Astrocyte of the hippocampus (primary cell): ENCODE data around the gene GRAMD1A.
A peak's percentile ranks its signal among the peaks of the same experiment; 100 is the strongest.
"Not testable (repeated sequence)": the region's sequence is repeated elsewhere in the genome, so short reads cannot be mapped to it uniquely, and the experiment has no call there.

Experiments
- DNase-seq: peaks from one replicate; pipeline ENCODE4 v3.0.0; 2011; ENCODE audit warnings: low read depth, low spot score

The GRAMD1A gene

DNA sequence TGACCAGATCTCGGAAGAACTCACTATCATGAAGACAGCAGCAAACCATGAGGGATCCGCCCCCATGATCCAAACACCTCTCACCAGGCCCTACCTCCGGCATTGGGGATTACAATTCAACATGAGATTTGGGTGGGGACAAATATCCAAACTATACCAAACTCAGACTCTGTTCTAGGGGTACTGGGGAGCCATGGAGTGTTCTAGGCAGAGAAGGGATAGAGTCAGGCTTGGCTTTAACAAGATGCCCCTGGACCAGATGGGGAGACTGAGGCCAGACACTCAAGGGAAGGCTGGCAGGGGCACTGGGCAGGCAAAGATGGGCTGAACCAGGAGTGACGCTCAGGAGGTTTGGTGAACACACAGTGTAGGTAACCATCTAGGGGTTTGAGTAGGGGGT, 18.3 kb downstream of the GRAMD1A start:
- no peak for DNase-seq

DNA sequence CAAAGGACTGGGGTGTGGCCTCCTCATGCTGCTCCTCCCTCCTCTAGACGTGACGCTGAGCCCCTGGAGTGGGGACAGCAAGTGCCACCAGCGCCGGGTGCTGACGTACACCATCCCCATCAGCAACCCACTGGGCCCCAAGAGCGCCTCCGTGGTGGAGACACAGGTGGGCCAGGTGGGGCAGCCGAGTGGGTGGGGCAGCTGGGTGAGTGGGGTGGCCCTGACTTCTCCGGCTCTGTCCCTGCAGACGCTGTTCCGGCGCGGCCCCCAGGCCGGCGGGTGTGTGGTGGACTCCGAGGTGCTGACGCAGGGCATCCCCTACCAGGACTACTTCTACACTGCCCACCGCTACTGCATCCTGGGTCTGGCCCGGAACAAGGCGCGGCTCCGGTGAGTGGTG, 19.0 kb downstream of the GRAMD1A start:
- DNase-seq = no peak

DNA sequence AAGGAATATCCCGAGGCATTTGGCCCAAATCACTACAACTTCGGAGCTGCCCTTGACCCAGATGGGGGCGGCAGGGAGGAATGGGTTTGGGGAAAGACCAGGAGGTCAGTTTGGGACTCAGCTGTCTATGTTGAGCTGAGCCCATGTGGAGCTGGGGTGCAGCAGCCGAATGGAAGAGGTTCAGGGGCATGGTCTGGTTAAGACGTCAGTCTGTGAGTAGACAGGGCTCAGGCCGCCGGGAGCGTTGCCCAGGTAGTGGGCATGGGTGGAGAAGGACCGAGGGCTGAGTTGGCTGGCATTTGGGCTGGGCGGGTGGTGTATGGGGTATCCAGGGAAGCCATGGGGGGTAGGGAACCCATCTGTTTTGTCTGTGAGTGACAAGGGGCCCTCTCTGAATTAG, 20.9 kb downstream of the GRAMD1A start:
- DNase-seq = no peak

DNA sequence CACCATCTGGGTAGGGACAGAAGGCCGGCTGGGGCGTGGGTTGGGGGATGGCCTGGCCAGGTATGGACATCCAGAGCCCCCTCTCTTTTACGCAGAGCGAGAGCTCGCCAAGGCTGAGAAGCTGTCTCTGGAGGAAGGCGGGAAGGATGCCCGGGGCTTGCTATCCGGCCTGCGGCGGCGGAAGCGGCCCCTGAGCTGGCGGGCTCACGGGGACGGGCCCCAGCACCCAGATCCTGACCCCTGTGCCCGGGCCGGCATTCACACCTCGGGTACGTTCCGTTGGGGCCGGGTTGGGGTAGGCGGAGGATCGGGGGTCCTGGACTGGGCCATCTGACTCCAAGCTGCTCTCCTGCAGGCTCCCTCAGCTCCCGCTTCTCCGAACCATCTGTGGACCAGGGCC, 21.5 kb downstream of the GRAMD1A start:
- DNase-seq = no peak

DNA sequence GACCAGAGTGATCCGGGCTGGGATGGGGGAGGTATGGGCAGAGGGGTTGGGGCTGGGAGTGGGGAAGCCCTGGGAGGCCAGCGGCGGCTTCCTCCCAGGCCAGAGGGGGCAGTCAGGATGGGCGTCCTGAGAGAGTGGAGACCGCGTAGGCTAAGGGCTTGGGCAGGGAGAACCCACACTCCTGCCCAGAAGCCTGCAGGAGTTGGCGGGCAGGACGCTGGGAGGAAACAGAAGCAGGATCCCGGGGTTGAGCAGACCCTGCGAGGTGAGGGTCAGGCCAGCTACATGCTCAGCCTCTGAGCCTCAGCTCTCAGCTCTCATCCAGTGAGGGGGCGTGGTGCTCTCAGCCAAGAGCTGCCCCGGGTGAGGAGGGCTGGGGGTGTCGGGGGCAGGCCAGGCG, 22.3 kb downstream of the GRAMD1A start:
- no peak for DNase-seq

DNA sequence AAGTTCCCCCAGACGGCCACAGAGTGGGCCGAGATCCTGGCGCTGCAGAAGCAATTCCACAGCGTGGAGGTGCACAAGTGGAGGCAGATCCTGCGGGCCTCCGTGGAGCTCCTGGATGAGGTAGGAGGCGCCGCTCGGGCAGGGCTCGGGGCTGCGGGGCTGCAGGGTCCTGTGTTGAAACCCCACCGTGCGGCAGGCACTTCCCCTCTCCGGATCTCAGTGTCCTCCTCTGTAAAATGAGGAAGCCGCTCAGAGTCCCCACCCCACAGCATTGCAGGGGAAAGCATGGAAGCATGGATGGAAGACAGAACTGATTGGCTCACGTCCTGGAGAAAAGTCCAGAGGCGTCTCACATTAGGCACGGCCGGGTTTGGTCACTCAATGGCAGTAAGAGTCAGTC, 23.3 kb downstream of the GRAMD1A start:
- no peak for DNase-seq

DNA sequence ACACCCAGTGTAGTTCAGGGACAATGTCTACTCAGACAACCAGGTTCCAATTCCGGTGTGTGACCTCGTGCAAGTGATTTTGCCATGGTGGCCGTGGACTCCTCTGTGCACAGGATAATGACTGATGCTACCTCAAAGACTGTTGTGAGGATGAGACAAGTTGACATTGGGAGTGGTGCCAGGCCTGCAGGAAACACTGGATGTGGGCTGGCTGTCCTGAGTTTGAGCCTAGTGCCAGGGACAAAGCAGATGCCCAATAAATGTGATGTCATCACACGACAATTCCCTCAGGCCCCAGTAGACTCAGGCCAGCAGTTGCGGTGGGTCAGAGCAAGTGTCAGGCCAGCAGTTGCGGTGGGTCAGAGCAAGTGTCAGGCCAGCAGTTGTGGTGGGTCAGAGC, 24.0 kb downstream of the GRAMD1A start:
- DNase-seq = no peak

DNA sequence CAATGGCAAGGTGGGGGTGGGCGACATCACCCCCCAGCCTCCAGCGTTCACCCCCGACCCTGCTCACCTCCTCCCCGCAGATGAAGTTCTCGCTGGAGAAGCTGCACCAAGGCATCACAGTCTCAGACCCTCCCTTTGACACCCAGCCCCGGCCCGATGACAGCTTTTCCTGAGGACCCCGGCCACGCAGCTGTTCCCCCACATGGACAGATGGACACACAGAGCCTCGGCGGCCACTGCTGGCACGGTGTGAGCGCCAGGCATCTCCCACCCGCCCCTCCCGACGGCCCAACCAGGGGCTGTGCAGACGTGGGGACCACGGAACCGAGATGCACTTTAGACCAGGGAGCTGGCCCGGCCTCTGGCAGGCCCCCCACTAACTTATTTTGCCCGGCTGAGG, 25.8 kb downstream of the GRAMD1A start:
- no peak for DNase-seq

DNA sequence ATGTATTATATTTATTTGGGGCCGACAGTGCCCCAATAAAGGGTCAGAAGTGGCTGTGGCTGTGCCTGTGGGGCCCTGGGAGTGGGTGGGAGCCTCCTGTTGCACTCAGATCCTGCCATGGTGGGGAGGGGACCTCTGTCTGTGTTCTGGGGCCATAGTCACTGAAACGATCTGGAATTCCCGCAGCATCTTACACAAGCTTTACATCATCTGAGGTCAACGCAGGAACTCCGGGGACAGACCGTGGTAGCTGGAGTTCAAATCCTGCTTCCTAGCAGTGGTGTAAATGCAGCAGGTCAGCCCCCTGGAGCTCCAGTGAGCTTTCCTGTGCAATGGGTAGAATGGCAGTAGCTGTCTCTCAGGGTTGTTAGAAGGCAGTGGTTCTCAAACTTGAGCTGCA, 26.3 kb downstream of the GRAMD1A start:
- no peak for DNase-seq

DNA sequence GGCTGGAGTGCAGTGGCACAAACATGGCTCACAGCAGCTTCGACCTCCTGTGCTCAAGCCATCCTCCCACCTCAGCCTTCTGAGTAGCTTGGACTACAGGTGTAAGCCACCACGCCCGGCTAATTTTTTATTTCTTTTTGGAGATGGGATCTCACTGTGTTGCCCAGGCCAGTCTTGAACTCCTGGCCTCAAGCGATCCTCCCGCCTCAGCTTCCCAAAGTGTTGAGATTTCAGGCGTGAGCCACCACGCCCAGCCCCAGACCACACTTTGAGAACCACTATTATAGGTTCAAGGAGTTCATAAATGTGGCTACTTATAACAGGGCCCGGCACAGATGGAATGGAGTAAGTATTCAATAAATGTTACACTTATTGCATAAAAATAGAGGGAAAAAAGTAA, 26.9 kb downstream of the GRAMD1A start:
- no peak for DNase-seq

DNA sequence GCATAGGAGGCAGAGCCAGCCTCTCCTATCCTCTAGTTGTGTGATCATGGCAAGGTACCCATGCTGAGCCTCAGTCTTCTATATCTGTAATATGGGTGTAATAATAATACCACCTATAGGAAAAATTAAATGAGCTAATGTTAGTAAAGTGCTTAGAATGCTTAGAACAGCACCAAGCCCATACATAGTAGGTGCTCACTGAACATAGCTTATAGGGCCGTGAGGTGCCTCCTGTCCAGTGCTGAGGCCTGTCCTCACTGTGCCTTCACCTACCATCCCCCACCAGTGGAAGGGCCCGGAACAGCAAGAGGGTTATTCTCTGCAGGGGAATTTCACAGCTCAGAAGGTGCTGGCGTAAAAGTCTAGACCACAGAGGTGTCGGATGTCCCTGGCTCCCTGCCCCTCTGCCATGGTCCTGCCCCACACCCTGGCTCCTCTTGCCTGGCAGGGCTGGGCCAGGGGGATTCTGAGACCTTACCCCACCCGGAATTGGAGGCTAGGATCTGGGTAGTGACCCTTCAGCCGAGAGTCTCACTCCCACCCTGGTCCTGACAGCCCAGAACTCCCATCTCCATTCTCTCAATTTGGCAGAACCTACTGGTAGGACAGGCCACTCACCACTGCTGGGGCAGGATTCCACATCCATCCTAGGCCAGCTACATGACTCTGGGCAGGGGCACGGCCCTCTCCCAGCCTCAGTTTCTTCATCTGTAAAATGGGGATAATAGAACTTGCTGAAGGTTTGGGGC, 27.9 kb downstream of the GRAMD1A start:
- peak; percentile 78 for DNase-seq

DNA sequence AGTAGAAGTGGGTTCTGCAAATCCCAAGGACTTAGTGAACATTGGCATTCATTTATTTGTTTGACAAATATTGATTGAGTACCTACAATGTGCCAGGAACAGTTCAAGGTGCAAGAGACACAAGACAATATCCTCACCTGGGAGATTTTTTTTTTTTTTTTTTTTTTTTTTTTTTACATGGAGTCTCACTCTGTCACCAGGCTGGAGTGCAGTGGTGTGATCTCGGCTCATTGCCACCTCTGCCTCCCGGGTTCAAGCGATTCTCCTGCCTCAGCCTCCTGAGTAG, 28.4 kb downstream of the GRAMD1A start:
- not testable (repeated sequence) for DNase-seq

DNA sequence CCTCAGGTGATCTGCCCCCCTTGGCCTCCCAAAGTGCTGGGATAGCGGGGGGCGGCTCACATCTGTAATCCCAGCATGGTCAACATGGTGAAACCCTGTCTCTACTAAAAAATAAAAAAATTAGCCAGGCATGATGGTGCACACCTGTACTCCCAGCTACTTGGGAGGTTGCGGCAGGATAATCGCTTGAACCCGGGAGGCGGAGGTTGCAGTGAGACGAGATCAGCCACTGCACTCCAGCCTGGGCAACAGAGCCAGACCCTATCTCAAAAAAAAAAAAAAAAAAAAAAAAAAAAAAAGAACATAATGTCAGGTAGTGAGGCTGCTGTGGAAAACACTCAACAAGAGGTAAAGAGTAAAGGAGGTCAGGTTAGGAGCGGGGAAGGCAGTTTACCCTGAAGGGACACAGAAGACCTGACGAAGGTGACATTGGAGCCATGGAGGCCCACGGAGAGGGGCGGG, 29.2 kb downstream of the GRAMD1A start:
- not testable (repeated sequence) for DNase-seq

DNA sequence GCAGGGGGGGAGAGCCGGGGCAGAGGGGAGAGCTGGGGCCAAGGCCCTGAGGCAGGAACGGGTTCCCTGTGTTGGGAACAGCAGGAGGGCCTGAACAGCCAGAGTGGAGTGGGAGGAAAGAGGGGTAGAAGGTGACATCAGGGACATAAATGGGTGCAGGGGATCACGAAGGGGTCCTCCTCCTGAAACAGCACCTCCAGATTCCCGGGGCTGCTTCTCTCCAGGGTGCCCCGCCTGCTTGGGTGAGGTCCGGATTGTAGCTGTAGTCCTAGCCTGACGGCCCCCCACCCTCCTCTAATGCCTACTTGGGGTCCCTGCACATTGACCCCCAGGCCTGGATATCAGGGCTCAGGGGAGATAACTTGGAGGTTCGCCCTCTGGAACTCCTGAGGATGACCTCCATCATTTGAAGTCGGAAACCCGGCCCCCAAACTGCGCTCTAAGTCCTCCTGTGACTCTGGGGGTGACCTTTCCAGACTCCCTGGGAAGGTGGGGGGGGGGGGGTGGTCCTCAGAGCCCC, 29.7 kb downstream of the GRAMD1A start:
- no peak for DNase-seq

DNA sequence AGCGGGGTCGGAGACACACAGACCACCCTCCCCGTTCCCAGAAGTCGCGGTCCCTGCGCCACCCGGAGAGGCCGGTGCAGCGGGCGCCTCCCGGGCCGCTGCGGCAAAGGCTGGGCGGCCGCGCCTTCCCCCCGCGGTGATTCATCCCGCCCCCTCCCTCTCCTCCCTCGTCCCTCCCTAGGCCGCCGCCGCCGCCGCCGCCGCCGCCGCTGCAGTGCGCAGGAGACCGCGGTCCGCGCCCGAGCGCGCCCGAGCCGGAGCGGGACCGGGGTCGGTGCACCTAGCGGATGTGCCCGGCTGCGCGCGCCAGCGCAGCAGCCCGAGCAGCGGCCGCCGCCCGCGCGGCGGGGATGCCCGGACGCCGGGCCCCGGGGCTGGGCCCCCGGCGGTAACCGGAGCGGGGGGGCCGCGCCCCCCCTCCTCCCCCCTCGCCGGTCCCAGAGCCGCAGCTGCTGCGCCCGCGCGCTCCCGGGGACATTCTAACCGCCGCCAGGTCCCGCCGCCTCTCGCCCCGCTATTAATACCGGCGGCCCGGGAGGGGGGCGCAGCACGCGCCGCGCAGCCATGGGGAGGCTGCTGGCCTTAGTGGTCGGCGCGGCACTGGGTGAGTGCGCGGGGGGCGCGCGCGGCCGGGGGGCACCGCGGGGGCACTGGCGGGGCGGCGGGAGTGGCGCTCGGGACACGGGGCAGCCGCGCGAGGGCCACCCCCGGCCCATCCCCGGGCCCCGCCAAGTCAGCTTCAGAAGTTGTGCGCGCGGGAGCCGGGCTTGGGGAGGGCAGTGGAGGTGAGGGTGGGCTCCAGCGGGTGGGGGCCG, 30.3 kb downstream of the GRAMD1A start, which contains the start of gene SCN1B:
SCN1B (plus strand) TSS at position 214 of the 815 bp plus-strand sequence; CDS start at position 565, 351 bp downstream.
- DNase-seq = peak; percentile 93

DNA sequence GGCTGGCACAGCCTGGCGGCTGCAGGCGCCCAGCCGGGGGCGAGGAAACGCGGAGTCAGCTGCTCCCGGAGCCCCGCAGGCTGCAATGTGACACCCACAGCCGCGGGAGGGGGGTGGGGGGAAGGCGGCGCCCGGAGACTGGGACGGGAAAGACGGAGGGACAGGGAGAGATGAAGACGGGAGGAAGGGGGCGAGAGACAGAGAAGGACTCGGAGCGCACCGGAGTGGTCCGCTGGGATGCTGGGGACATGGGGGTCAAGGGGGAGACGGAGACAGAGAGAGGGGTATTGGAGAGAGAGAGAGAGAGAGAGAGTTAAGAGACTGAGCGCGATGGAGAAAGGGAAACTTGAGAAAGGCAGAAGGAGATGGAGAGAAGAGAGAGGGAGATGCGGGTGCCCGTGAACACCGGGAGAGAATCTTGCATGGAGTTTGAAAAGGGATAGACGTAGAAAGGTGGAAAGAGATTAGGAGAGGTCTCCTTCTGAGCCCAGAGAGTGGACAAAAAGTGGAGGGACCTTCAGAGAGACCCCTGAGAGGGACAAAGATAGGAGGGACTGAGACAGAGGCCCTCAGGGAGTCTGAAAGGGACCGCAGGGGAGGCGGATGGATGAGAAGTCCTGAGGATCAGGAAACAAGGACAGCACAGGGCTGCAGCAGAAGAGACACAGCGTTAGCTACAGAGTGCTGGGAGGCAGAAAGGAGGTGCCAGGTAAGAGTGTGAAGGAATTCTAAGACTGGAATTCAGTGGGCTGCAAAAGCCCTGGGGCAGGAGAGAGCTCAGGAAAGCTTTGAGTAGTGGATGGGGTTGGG, 31.2 kb downstream of the GRAMD1A start:
- peak; percentile 63 for DNase-seq

DNA sequence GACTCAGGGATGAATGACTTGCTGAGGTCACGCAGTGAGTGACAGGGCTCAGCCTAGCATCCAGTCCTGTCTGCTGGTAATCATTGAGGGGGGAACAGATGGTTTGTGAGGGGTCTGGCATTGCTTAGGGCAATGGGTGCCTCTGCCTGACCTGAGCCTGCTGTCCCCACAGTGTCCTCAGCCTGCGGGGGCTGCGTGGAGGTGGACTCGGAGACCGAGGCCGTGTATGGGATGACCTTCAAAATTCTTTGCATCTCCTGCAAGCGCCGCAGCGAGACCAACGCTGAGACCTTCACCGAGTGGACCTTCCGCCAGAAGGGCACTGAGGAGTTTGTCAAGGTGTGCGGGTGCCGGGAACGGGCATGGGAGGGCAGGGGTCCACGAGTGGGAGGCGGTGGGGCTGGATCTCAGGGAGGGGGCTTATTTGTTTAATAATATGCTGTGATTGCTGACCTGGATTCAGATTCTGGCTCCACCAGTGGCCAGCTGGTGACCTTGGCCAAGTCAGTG, 32.3 kb downstream of the GRAMD1A start:
- DNase-seq = no peak

DNA sequence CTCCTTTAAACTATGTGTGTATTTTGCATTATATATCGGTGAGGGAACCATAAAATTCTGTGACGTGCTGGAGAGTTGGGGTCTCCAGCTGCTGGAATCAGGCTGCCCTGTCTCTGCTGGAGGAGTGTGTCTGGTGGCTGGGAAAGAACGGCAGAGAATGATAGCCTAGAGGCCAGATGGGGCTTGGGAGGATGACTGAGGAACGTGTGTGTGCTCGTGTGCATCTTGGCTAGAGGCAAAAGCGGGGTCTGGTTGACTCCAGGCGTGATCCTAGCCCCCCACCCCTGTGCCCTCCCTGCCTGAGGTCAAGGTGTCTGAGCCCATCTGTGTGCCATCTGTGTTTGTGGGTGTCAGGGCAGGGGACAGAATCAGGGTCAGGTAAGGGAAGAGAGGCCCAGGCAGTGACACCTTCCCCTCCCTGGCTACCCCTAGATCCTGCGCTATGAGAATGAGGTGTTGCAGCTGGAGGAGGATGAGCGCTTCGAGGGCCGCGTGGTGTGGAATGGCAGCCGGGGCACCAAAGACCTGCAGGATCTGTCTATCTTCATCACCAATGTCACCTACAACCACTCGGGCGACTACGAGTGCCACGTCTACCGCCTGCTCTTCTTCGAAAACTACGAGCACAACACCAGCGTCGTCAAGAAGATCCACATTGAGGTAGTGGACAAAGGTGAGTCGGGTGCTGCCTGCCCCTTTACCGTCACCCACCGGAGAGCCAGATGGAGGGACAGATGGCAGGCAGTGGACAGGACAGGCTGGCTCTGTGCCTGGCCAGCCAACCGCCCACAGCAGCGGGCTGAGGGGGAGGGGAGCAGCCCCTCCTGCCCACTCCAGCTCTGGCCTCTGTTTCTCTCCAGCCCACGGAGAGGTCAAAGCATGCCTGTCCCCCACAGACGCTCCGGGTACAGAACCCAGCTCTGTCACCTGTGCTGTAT, 33.2 kb downstream of the GRAMD1A start:
- DNase-seq = no peak

DNA sequence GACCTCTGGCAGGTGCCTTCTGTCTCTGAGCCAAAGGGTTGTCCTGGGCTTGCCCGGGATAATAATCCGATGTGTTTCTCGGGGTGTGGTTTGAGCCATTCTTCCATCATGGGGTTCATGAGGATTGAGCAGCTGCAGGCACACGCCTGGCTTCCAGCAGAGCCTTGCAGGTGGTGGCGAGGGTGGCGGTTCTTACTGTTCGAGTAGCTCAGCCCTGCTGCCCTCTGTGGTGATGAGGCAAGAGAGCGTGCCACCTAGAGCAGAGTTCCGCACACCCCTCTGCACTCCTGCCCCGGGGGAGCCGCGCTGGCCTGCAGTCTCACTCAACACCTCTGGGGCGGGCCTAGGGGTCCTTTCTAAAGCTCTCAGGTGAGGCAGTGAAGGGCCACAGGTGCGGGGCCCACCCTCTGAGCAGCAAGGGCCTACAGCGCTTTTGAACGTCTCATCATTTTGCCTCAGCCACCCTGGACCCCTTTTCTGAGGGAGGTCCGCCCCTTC, 33.9 kb downstream of the GRAMD1A start:
- no peak for DNase-seq

DNA sequence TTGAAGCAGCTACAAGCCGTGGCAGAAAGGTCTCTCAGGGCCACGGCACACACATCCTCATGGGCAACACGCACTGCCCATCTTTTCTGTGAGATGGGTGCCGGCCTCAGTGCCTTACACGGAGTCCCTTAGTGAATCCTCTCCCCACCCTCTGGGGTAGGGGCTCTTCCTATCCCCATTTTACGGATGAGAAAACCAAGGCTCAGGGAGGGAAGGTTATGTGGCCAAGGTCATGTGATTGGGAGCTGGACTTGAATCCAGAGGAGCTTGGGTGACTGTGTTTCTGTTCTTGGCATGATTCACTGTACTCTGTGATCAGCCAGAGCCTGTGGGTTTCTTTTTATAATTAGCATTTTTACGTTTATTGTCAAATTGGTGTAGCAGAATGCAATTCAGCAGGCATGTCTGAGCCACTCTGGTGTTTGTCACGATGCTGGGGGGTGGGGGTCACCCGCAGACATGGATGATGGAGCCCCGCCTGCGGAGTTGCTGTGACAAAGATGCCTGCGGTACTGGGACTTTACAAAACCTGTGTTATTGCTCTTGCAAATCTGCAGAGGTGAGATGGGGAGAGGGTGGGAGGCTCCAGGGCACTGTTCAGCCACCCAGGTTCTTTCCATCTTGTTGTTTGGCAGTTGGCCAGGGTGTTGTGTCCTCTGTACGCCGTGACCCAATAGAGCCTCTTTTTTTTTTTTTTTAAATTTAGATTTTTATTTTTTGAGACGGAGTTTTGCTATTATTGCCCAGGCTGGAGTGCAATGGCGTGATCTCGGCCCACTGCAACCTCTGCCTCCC, 34.7 kb downstream of the GRAMD1A start:
- no peak for DNase-seq
